H1 (cell line): ENCODE data around the gene TMEM164. TPM values are rescaled to one million over a fixed set of nuclear protein-coding genes. Genes with fewer than 3 reads are reported as not detected.

Experiments used
- CTCF ChIA-PET: fragments of 300-600 bp; sonication (Branson Sonifier 250); formaldehyde crosslinking; loops from one replicate; lab custom pipeline; 2021; ENCODE audit not compliant: partially characterized antibody; lab: Charles Lee
- POLR2A ChIA-PET: fragments of 300-600 bp; sonication (Branson Sonifier 250); formaldehyde crosslinking; loops from one replicate; lab custom pipeline; 2021; ENCODE audit warnings: inconsistent platforms; ENCODE audit not compliant: partially characterized antibody; lab: Charles Lee
- DNase-seq, 2 experiments: peaks; one replicate each; pipeline versions ENCODE4 v3.0.0 to v3.0.0-alpha.2; 2010 to 2022; ENCODE audit warnings: low spot score in 2 of 2, low read depth in 1 of 2, mixed read lengths in 1 of 2
- FAIRE-seq: peaks from 2 replicates; lab custom pipeline; 2011; peaks lifted over from hg19 to GRCh38; lab: Jason Lieb, UNC
- H2AFZ ChIP-seq: 2 replicates; pipeline ENCODE4 v1.8.1; 2012; ENCODE audit warnings: low read length, inconsistent platforms
- H2AK5ac ChIP-seq: 2 replicates; pipeline ENCODE4 v1.6.1; 2013; ENCODE audit warnings: low read depth, low read length
- H2BK120ac ChIP-seq: replicated peaks from 2 replicates; pipeline ENCODE3; 2013; ENCODE audit warnings: low read depth, low read length, inconsistent platforms
- H2BK12ac ChIP-seq: 2 replicates; pipeline ENCODE4 v1.6.1; 2013; ENCODE audit warnings: low read depth, low read length
- H2BK15ac ChIP-seq: 2 replicates; pipeline ENCODE4 v1.6.1; 2013; ENCODE audit warnings: low read length
- H2BK20ac ChIP-seq: 2 replicates; pipeline ENCODE4 v1.6.1; 2013; ENCODE audit warnings: low read length
- H2BK5ac ChIP-seq: 2 replicates; pipeline ENCODE4 v1.6.1; 2013; ENCODE audit warnings: low read depth, low read length
- H3K14ac ChIP-seq: 2 replicates; pipeline ENCODE4 v1.6.1; 2013; ENCODE audit warnings: inconsistent platforms; ENCODE audit not compliant: insufficient read length
- H3K18ac ChIP-seq: 2 replicates; pipeline ENCODE4 v1.6.1; 2013; ENCODE audit warnings: low read length; ENCODE audit errors: extremely low read depth
- H3K23ac ChIP-seq: 2 replicates; pipeline ENCODE4 v1.6.1; 2013; ENCODE audit warnings: inconsistent platforms; ENCODE audit not compliant: insufficient read length
- H3K23me2 ChIP-seq: 2 replicates; pipeline ENCODE4 v1.6.1; 2013; ENCODE audit warnings: low read depth, low read length
- H3K27ac ChIP-seq: 2 replicates; pipeline ENCODE4 v1.6.1; 2011; ENCODE audit warnings: low read depth, low read length, inconsistent platforms
- H3K27me3 ChIP-seq, 4 experiments: replicated peaks in 1 of 4; 1 replicate in 1 of 4; 2 replicates in 3 of 4; pipeline versions ENCODE4 v1.6.1 to v1.8.1; 2011 to 2013; ENCODE audit warnings: low read length in 3 of 4, mild to moderate bottlenecking in 3 of 4, inconsistent platforms in 2 of 4, mixed read lengths in 2 of 4, moderate library complexity in 1 of 4; ENCODE audit not compliant: control insufficient read depth in 3 of 4, insufficient read depth in 3 of 4; ENCODE audit errors: extremely low read depth in 1 of 4
- H3K36me3 ChIP-seq, 4 experiments: 2 replicates each; pipeline versions ENCODE4 v1.6.1 to v1.8.1; 2011 to 2013; ENCODE audit warnings: mild to moderate bottlenecking in 4 of 4, low read length in 3 of 4, moderate library complexity in 2 of 4, control low read depth in 1 of 4, inconsistent platforms in 1 of 4; ENCODE audit not compliant: insufficient read depth in 4 of 4, control insufficient read depth in 2 of 4
- H3K4ac ChIP-seq: replicated peaks from 2 replicates; pipeline ENCODE3; 2013; ENCODE audit warnings: low read length, low read depth, mixed read lengths, inconsistent platforms; ENCODE audit not compliant: insufficient read length
- H3K4me1 ChIP-seq, 4 experiments: replicated peaks in 1 of 4; 1 replicate in 1 of 4; 2 replicates in 3 of 4; pipeline versions ENCODE4 v1.6.1 to v1.8.1; 2011 to 2013; ENCODE audit warnings: low read length in 3 of 4, inconsistent platforms in 2 of 4, mixed read lengths in 1 of 4; ENCODE audit not compliant: insufficient read depth in 4 of 4, control insufficient read depth in 3 of 4
- H3K4me2 ChIP-seq, 2 experiments: 2 replicates each; pipeline versions ENCODE4 v1.6.1 to v1.8.1; 2011 to 2013; ENCODE audit warnings: low read depth in 2 of 2, low read length in 2 of 2, control low read depth in 1 of 2, inconsistent platforms in 1 of 2, mild to moderate bottlenecking in 1 of 2; ENCODE audit not compliant: insufficient read depth in 1 of 2
- H3K4me3 ChIP-seq, 4 experiments: fragments of 200-600, 300-600 bp in 1 of 4; sonication (generic), shearing (Covaris generic), sonication (Bioruptor Twin) in 1 of 4; 2 replicates each; pipeline versions ENCODE4 v1.5.1 to v1.8.1; 2011 to 2016; ENCODE audit warnings: low read length in 4 of 4, low read depth in 3 of 4, control low read depth in 2 of 4, inconsistent platforms in 2 of 4, mild to moderate bottlenecking in 2 of 4, mixed read lengths in 1 of 4, moderate library complexity in 1 of 4; ENCODE audit not compliant: insufficient read depth in 2 of 4; ENCODE audit errors: extremely low read depth in 1 of 4
- H3K56ac ChIP-seq: replicated peaks from 2 replicates; pipeline ENCODE3; 2013; ENCODE audit warnings: low read depth, mild to moderate bottlenecking, mixed read lengths, low read length, inconsistent platforms; ENCODE audit not compliant: insufficient read length
- H3K79me1 ChIP-seq: 2 replicates; pipeline ENCODE4 v1.6.1; 2013; ENCODE audit warnings: low read depth, low read length, control low read depth
- H3K79me2 ChIP-seq, 2 experiments: 2 replicates each; pipeline versions ENCODE4 v1.6.1 to v1.8.1; 2012 to 2013; ENCODE audit warnings: low read length in 2 of 2, mild to moderate bottlenecking in 2 of 2, inconsistent platforms in 1 of 2; ENCODE audit not compliant: insufficient read depth in 2 of 2, control insufficient read depth in 1 of 2
- H3K9ac ChIP-seq, 4 experiments: replicated peaks in 1 of 4; 1 replicate in 1 of 4; 2 replicates in 3 of 4; pipeline versions ENCODE4 v1.6.1 to v1.8.1; 2011 to 2013; ENCODE audit warnings: low read depth in 3 of 4, low read length in 3 of 4, control low read depth in 2 of 4, mild to moderate bottlenecking in 2 of 4, moderate library complexity in 2 of 4, inconsistent platforms in 1 of 4; ENCODE audit errors: extremely low read depth in 1 of 4
- H3K9me3 ChIP-seq, 2 experiments: 2 replicates each; pipeline versions ENCODE4 v1.6.1 to v1.8.1; 2012 to 2013; ENCODE audit warnings: mild to moderate bottlenecking in 2 of 2, moderate library complexity in 2 of 2, control low read depth in 1 of 2, inconsistent platforms in 1 of 2, low read depth in 1 of 2, low read length in 1 of 2, mixed read lengths in 1 of 2; ENCODE audit not compliant: insufficient read depth in 2 of 2
- H4K20me1 ChIP-seq, 2 experiments: replicated peaks in 1 of 2; 2 replicates each; pipeline versions ENCODE3 to v1.8.1; 2011 to 2013; ENCODE audit warnings: inconsistent platforms in 2 of 2, low read length in 2 of 2, mild to moderate bottlenecking in 1 of 2; ENCODE audit not compliant: insufficient read depth in 2 of 2, control insufficient read depth in 1 of 2
- H4K5ac ChIP-seq: 2 replicates; pipeline ENCODE4 v1.6.1; 2013; ENCODE audit warnings: low read length, low read depth, mixed read lengths, inconsistent platforms; ENCODE audit not compliant: insufficient read length
- H4K8ac ChIP-seq: 2 replicates; pipeline ENCODE4 v1.8.0; 2013; ENCODE audit warnings: mild to moderate bottlenecking, moderate library complexity, low read length, inconsistent platforms; ENCODE audit not compliant: insufficient read depth; ENCODE audit errors: extremely low read depth
- H4K91ac ChIP-seq: replicated peaks from 2 replicates; pipeline ENCODE3; 2013; ENCODE audit warnings: low read length, mixed read lengths, inconsistent platforms; ENCODE audit not compliant: insufficient read length
- CBX8 ChIP-seq: fragments of 300-800, 300-1000 bp; sonication (generic); IDR thresholded peaks from 2 replicates; pipeline ENCODE4 v1.7.1; 2016; ENCODE audit warnings: low read depth, low read length, borderline replicate concordance
- CHD2 ChIP-seq: IDR thresholded peaks from 2 replicates; pipeline ENCODE4 v1.6.1; 2012; ENCODE audit warnings: low read length, improper control_type of control experiment
- E2F6 ChIP-seq: IDR thresholded peaks from 2 replicates; pipeline ENCODE4 v1.6.1; 2012; ENCODE audit warnings: inconsistent platforms
- EZH2 ChIP-seq: fragments of 200-600 bp; sonication (generic); IDR thresholded peaks from 2 replicates; pipeline ENCODE4 v1.7.1; 2012; ENCODE audit warnings: low read depth, mild to moderate bottlenecking, moderate library complexity, low read length, inconsistent platforms; ENCODE audit not compliant: severe bottlenecking
- GABPA ChIP-seq: IDR thresholded peaks from 2 replicates; pipeline ENCODE4 v1.6.1; 2011; ENCODE audit warnings: mild to moderate bottlenecking, low read length, moderate library complexity, borderline replicate concordance; ENCODE audit not compliant: insufficient read depth
- JUND ChIP-seq: IDR thresholded peaks from 2 replicates; pipeline ENCODE4 v1.6.1; 2011; ENCODE audit warnings: mild to moderate bottlenecking, improper control_type of control experiment, low read length
- MAX ChIP-seq: IDR thresholded peaks from 2 replicates; pipeline ENCODE4 v1.6.1; 2012; ENCODE audit warnings: inconsistent platforms
- NRF1 ChIP-seq: IDR thresholded peaks from 2 replicates; pipeline ENCODE4 v1.6.1; 2011; ENCODE audit warnings: mild to moderate bottlenecking, low read depth, low read length, improper control_type of control experiment
- PHF8 ChIP-seq: fragments of 200-600 bp; sonication (generic); conservative IDR thresholded peaks from 2 replicates; pipeline ENCODE4 v1.7.1; 2012; ENCODE audit warnings: low read depth, mild to moderate bottlenecking, inconsistent platforms, low read length, moderate library complexity
- TCF12 ChIP-seq: IDR thresholded peaks from 2 replicates; pipeline ENCODE4 v1.6.1; 2011; ENCODE audit warnings: low read depth, mild to moderate bottlenecking, low read length
- WGBS, 2 experiments: shearing (Covaris generic) in 1 of 2; methylation state at CpG; one replicate each; pipeline versions ENCODE4 v1.1.6 to v1.1.7; 2013 to 2015; ENCODE audit warnings: low lambda C conversion rate in 2 of 2, mixed read lengths in 2 of 2, inconsistent platforms in 1 of 2, low coverage in 1 of 2, missing lambda C conversion rate in 1 of 2; ENCODE audit not compliant: insufficient replicate concordance in 2 of 2, insufficient coverage in 1 of 2, insufficient read length in 1 of 2; ENCODE audit errors: extremely low coverage in 1 of 2, missing lambda C conversion rate in 1 of 2; 5-methylcytosine and 5-hydroxymethylcytosine counted together
- polyA plus RNA-seq, 7 experiments: library from polyadenylated mRNA; depleted of rRNA in 3 of 7; stranded (reverse) in 5 of 7; unstranded in 2 of 7; fragments of >200 nt in 5 of 7; fragments of 200-250 nt in 2 of 7; gene quantifications; 1 replicate in 5 of 7; 2 replicates in 1 of 7; 4 replicates in 1 of 7; pipeline versions ENCODE4 v1.2.1 to v1.2.3, GENCODE V29; 2011 to 2013; ENCODE audit warnings: missing spikeins in 2 of 7, mixed read lengths in 2 of 7
- total RNA-seq: library from RNA; stranded (reverse); fragmentation: NEBNext Ultra II Directional; extraction: Animal tissue kit (Norgen Biotek cat#: 25700); gene quantifications from 2 replicates; pipeline ENCODE4 v1.2.1, GENCODE V29; 2021

TMEM164 gene
- total and polyA plus RNA-seq, 2 of the 8 experiments (the other 6 are each of a cell fraction or from before 2014, with no cell fraction given), result 7.3 to 14.8 TPM

- H3K4me1 ChIP-seq, result peaks cover 0 to 4% (median 0%) of the 10 kb centered on the region in 4 experiments; a peak in 2 of 7 replicates
- H3K23ac ChIP-seq, result no peak overlapping the region
- no peak overlapping the region for H2BK5ac ChIP-seq
- no peak overlapping the region for H3K56ac ChIP-seq
- H3K27ac ChIP-seq, result no peak overlapping the region
- no peak overlapping the region for H2AFZ ChIP-seq
- FAIRE-seq (no peak), DNase-seq (no peak)
- ChIA-PET CTCF (interaction anchor here (0.9 to 1.7 kb wide), 2 partner anchors 10 to 131 kb away, joined by 3 to 4 read pairs; no protein-coding TSS in a partner anchor), POLR2A (interaction anchor here (0.6 to 1.8 kb wide), 3 partner anchors 9 to 316 kb away, joined by 3 to 8 read pairs (median 6); partner anchors contain the start of gene TMEM164)
- H4K8ac ChIP-seq, result no peak overlapping the region
- no peak overlapping the region for H4K91ac ChIP-seq
- no peak overlapping the region for H3K4ac ChIP-seq
- H3K23me2 ChIP-seq, result no peaks in the 10 kb centered on the region
- H3K4me2 ChIP-seq, result no peak overlapping the region
- H3K79me1 ChIP-seq, result no peaks in the 10 kb centered on the region
- no peaks in the 10 kb centered on the region for H3K79me2 ChIP-seq
- no peak overlapping the region for H2BK15ac ChIP-seq
- H4K5ac ChIP-seq, result no peak overlapping the region
- no peaks in the 10 kb centered on the region for H4K20me1 ChIP-seq
- H3K27me3 ChIP-seq, result no peaks in the 10 kb centered on the region
- H3K36me3 ChIP-seq, result no peaks in the 10 kb centered on the region; a peak in 1 of 8 replicates
- 86% methylated on average over 1 of the region's 2 CpGs; no CpG with 5 or more reads in 1 of the 2 experiments for WGBS, 2 experiments
- TF ChIP-seq JUND, result no peak
- no peak for TF ChIP-seq PHF8
- no peak for TF ChIP-seq GABPA
- TF ChIP-seq NRF1, result no peak
- TF ChIP-seq TCF12, result no peak
- TF ChIP-seq CBX8, result no peak
- no peak for TF ChIP-seq E2F6
- TF ChIP-seq EZH2, result no peak
- TF ChIP-seq MAX, result no peak
- no peak for TF ChIP-seq CHD2
- H3K9ac ChIP-seq, result no peak overlapping the region
- H3K18ac ChIP-seq, result no peak overlapping the region
- no peak overlapping the region for H2BK20ac ChIP-seq
- no peak overlapping the region for H2BK120ac ChIP-seq
- no peak overlapping the region for H3K14ac ChIP-seq
- no peak overlapping the region for H2AK5ac ChIP-seq
- H3K9me3 ChIP-seq, result no peaks in the 10 kb centered on the region
- no peak overlapping the region for H2BK12ac ChIP-seq
- H3K4me3 ChIP-seq, result no peak overlapping the region
Observed at GRCh38 chrX:110015032-110015431, 12.1 kb downstream of the TMEM164 start.
